Adrenal gland (tissue), 5 donors: Measurements from ENCODE around the gene KCNMA1.

Experiments used
- POLR2A ChIP-seq, 2 donors: fragments of 450-650 bp; IDR thresholded peaks; one replicate each; pipeline ENCODE4 v1.6.1; 2017; ENCODE audit warnings: antibody characterized with exemption in 2 of 2, mild to moderate bottlenecking in 2 of 2, moderate library complexity in 1 of 2
- TF ChIP-seq, protein P1 (sequence below), 6 experiments: fragments of 450-650 bp in 4 of 6; fragments of 200-600 bp in 2 of 6; sonication (generic) in 1 of 6; IDR thresholded peaks; 1 replicate in 5 of 6; 2 replicates in 1 of 6; pipeline versions ENCODE4 v1.5.1 to v1.8.0; 2016 to 2021; ENCODE audit warnings: antibody characterized with exemption in 6 of 6, mild to moderate bottlenecking in 2 of 6, moderate library complexity in 1 of 6
- donor health status: DM: no; HTN: no; CAD: no.

DNA sequence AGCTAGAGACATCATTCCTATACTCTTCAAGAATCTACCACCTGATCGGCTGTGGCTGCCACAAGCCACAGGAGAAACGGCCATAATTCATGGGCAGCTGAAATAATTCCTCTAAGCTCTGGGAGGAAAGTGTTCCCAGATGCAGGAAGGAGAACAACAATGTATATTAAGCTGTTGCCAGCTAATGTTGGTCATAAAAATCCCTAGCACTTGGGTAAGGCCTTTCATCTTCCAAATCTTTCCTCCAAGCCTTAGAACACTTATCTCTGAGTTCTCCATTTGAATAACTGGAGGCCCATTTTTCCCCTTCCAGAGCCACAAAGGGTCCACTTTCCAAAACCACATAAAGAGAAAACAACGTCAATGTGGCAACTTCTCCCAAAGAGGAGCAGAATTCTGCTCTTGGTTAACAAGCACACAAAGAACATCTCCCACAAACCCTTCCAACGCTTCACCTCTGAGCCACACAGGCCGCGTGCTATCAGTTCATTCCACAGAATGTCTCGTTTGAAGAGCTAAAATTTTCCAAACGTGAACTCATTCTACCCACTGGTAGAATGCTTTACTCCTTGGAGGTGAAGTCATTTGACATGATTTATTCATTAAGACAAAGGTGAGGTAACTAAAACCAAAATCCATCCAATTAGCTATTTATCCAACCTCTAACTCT is 11.2 kb downstream of the KCNMA1 start:
- TF ChIP-seq, protein P1, sequence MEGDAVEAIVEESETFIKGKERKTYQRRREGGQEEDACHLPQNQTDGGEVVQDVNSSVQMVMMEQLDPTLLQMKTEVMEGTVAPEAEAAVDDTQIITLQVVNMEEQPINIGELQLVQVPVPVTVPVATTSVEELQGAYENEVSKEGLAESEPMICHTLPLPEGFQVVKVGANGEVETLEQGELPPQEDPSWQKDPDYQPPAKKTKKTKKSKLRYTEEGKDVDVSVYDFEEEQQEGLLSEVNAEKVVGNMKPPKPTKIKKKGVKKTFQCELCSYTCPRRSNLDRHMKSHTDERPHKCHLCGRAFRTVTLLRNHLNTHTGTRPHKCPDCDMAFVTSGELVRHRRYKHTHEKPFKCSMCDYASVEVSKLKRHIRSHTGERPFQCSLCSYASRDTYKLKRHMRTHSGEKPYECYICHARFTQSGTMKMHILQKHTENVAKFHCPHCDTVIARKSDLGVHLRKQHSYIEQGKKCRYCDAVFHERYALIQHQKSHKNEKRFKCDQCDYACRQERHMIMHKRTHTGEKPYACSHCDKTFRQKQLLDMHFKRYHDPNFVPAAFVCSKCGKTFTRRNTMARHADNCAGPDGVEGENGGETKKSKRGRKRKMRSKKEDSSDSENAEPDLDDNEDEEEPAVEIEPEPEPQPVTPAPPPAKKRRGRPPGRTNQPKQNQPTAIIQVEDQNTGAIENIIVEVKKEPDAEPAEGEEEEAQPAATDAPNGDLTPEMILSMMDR (IDR thresholded peaks at IDR 0.05) = no peak
- no peak for TF ChIP-seq POLR2A (IDR thresholded peaks at IDR 0.05)
